B cell (primary cell): ENCODE measurements around the gene GPR137. TPM values are rescaled to one million over a fixed set of nuclear protein-coding genes. Genes with fewer than 3 reads are reported as not detected.

ENCODE experiments used
- ATAC-seq: fragments of 200-7000 bp; cut with Tn5 transposase; one replicate; pipeline ENCODE4 v1.10.0; 2021; ENCODE audit warnings: low read depth, mild to moderate bottlenecking, moderate number of reproducible peaks, moderate library complexity
- CTCF ChIA-PET: fragments of 350-600 bp; sonication (Branson Sonifier 250); formaldehyde crosslinking; loops from one replicate; lab custom pipeline; 2021; ENCODE audit warnings: antibody characterized with exemption, inconsistent platforms; lab: Charles Lee
- POLR2A ChIA-PET: fragments of 350-600 bp; sonication (Branson Sonifier 250); formaldehyde crosslinking; loops from one replicate; lab custom pipeline; 2021; ENCODE audit warnings: antibody characterized with exemption; lab: Charles Lee
- DNase-seq: peaks from one replicate; pipeline ENCODE4 v3.0.0; 2013
- H2AFZ ChIP-seq: 2 replicates; pipeline ENCODE4 v1.6.1; 2012; ENCODE audit warnings: mild to moderate bottlenecking, low read depth, low read length; ENCODE audit not compliant: insufficient read depth, poor library complexity, severe bottlenecking
- H3K27ac ChIP-seq, 2 donors: 1 replicate in 1 of 2; 2 replicates in 1 of 2; pipeline ENCODE4 v1.5.1; 2012 to 2013; ENCODE audit warnings: low read length in 2 of 2, mild to moderate bottlenecking in 2 of 2, moderate library complexity in 1 of 2
- H3K27me3 ChIP-seq, 4 experiments: fragments of 200-600 bp in 1 of 4; sonication (generic) in 1 of 4; replicated peaks in 1 of 4; 1 replicate in 2 of 4; 2 replicates in 2 of 4; pipeline versions ENCODE4 v1.6.1 to v1.7.0; 2013 to 2016; ENCODE audit warnings: low read length in 3 of 4, mild to moderate bottlenecking in 2 of 4, mixed read lengths in 1 of 4, moderate library complexity in 1 of 4; ENCODE audit not compliant: insufficient read depth in 4 of 4, control insufficient read depth in 3 of 4; ENCODE audit errors: control extremely low read depth in 1 of 4
- H3K36me3 ChIP-seq, 2 experiments: replicated peaks in 1 of 2; 1 replicate in 1 of 2; 2 replicates in 1 of 2; pipeline versions ENCODE4 v1.6.1 to v1.7.1; 2013; ENCODE audit warnings: low read length in 1 of 2; ENCODE audit not compliant: insufficient read depth in 2 of 2, control insufficient read depth in 1 of 2; ENCODE audit errors: control extremely low read depth in 1 of 2, extremely low read depth in 1 of 2
- H3K4me1 ChIP-seq, 2 donors: fragments of 200-600 bp in 1 of 2; sonication (generic) in 1 of 2; 1 replicate in 1 of 2; 2 replicates in 1 of 2; pipeline versions ENCODE4 v1.5.1 to v1.6.1; 2013 to 2017; ENCODE audit warnings: low read length in 2 of 2; ENCODE audit not compliant: control insufficient read depth in 2 of 2, insufficient read depth in 2 of 2
- H3K4me2 ChIP-seq: replicated peaks from 2 replicates; pipeline ENCODE3; 2012; ENCODE audit warnings: mild to moderate bottlenecking, low read depth, low read length; ENCODE audit not compliant: poor library complexity, severe bottlenecking
- H3K4me3 ChIP-seq, 5 experiments: fragments of 200-600 bp in 1 of 5; sonication (generic) in 1 of 5; 1 replicate in 3 of 5; 2 replicates in 2 of 5; pipeline versions ENCODE4 v1.5.1 to v1.7.0; 2011 to 2016; ENCODE audit warnings: low read length in 4 of 5, mild to moderate bottlenecking in 4 of 5, low read depth in 2 of 5, control low read depth in 1 of 5, moderate library complexity in 1 of 5; ENCODE audit not compliant: insufficient read depth in 1 of 5; ENCODE audit errors: control extremely low read depth in 1 of 5, extremely low read depth in 1 of 5
- H3K79me2 ChIP-seq: fragments of 200-600 bp; sonication (generic); one replicate; pipeline ENCODE4 v1.6.0; 2016; ENCODE audit warnings: low read length; ENCODE audit not compliant: control insufficient read depth, insufficient read depth
- H3K9ac ChIP-seq: fragments of 200-600 bp; sonication (generic); 2 replicates; pipeline ENCODE4 v1.6.1; 2017; ENCODE audit warnings: mild to moderate bottlenecking, low read length, moderate library complexity
- H3K9me3 ChIP-seq, 3 donors: one replicate each; pipeline versions ENCODE4 v1.6.1 to v1.7.1; 2013; ENCODE audit warnings: low read length in 2 of 3; ENCODE audit not compliant: control insufficient read depth in 2 of 3, insufficient read depth in 1 of 3; ENCODE audit errors: control extremely low read depth in 1 of 3
- H4K20me1 ChIP-seq: 2 replicates; pipeline ENCODE4 v1.6.0; 2012; ENCODE audit warnings: mild to moderate bottlenecking, low read length; ENCODE audit not compliant: insufficient read depth, control insufficient read depth, poor library complexity, severe bottlenecking
- H3K27ac Mint-ChIP-seq: one replicate; pipeline ENCODE4 v1.8.0; 2021; ENCODE audit warnings: mixed read lengths
- H3K27me3 Mint-ChIP-seq: one replicate; pipeline ENCODE4 v1.8.0; 2021; ENCODE audit warnings: mixed read lengths
- H3K4me1 Mint-ChIP-seq: one replicate; pipeline ENCODE4 v1.8.0; 2021; ENCODE audit warnings: mixed read lengths
- H3K4me3 Mint-ChIP-seq: one replicate; pipeline ENCODE4 v1.8.0; 2021; ENCODE audit warnings: mixed read lengths
- H3K9me3 Mint-ChIP-seq: one replicate; pipeline ENCODE4 v1.8.0; 2022; ENCODE audit warnings: mixed read lengths; ENCODE audit not compliant: insufficient read depth
- CTCF ChIP-seq: fragments of 200-600 bp; IDR thresholded peaks from one replicate; pipeline ENCODE4 v1.8.0; 2022; ENCODE audit warnings: antibody characterized with exemption, mild to moderate bottlenecking
- EZH2 ChIP-seq: IDR thresholded peaks from 2 replicates; pipeline ENCODE4 v1.6.1; 2012; ENCODE audit warnings: borderline replicate concordance, low read depth, mild to moderate bottlenecking, moderate library complexity, low read length; ENCODE audit not compliant: insufficient read depth, poor library complexity, severe bottlenecking
- WGBS: methylation state at CpG from one replicate; pipeline ENCODE4 v1.1.5; 2013; ENCODE audit warnings: missing lambda C conversion rate; ENCODE audit not compliant: insufficient coverage; 5-methylcytosine and 5-hydroxymethylcytosine counted together
- intact Hi-C: fragments of 100-400 bp; cut with micrococcal nuclease; formaldehyde crosslinking; loops from one replicate; pipeline ENCODE4 v1.10.0; 2022
- polyA plus RNA-seq: library from polyadenylated mRNA; depleted of rRNA; stranded (reverse); fragments of >200 nt; gene quantifications from 2 replicates; pipeline ENCODE4 v1.2.3, GENCODE V29; 2012
- total RNA-seq, 2 donors: library from RNA; stranded (reverse); fragments of 120-200 nt in 1 of 2; gene quantifications; 1 replicate in 1 of 2; 2 replicates in 1 of 2; pipeline versions ENCODE4 v1.2.3 to v1.2.4, GENCODE V29; 2013 to 2022

Gene GPR137
- total and polyA plus RNA-seq, 2 donors (not counting 1 experiment from before 2014, with no cell fraction given), result 49.9 to 66.1 TPM

- Mint-ChIP-seq H3K27me3 (no peaks in the 10 kb centered on the region), H3K9me3 (no peaks in the 10 kb centered on the region), H3K4me1 (peaks cover 6% of the 10 kb centered on the region), H3K4me3 (no peak overlapping the region), H3K27ac (no peak overlapping the region)
- Histone ChIP-seq H3K9me3 (peaks cover 0 to 3% (median 0%) of the 10 kb centered on the region in 3 donors), H3K27me3 (no peaks in the 10 kb centered on the region), H3K4me3 (no peak overlapping the region), H3K9ac (no peak overlapping the region), H3K27ac (no peak overlapping the region), H3K79me2 (no peaks in the 10 kb centered on the region), H2AFZ (no peak overlapping the region), H3K4me2 (no peak overlapping the region), H3K4me1 (peaks cover 9 to 14% of the 10 kb centered on the region in 2 donors), H4K20me1 (no peaks in the 10 kb centered on the region), H3K36me3 (no peaks in the 10 kb centered on the region)
- TF ChIP-seq EZH2 (no peak), CTCF (no peak)
- ATAC-seq (no peak), DNase-seq (no peak)
- intact Hi-C loops, result no loop called here
- ChIA-PET POLR2A (interaction anchor here (0.6 to 1.5 kb wide), 2 partner anchors 59 to 1458 kb away, joined by 4 to 5 read pairs; partner anchors contain the start of gene FERMT3), CTCF (interaction anchor here (0.9 to 1.4 kb wide), 4 partner anchors 13 to 60 kb away, joined by 3 to 4 read pairs (median 3); partner anchors contain the start of genes FERMT3 and PLCB3)
- 93% methylated on average over 8 of the region's 10 CpGs for WGBS
These were observed 21.2 kb upstream of the GPR137 start for GRCh38 chr11:64264371-64264852.
